ENCODE data around the gene MIEN1.
A peak's percentile ranks its signal among the peaks of the same experiment; 100 is the strongest.
"Not testable (repeated sequence)": the region's sequence is repeated elsewhere in the genome, so short reads cannot be mapped to it uniquely, and the experiment has no call there.

MIEN1 gene

GRCh38 chr17:39755554-39756379 is 25.4 kb upstream of the MIEN1 start:
- DNase-seq, result no peak

- DNase-seq, result no peak
Measured at GRCh38 chr17:39754958-39755553, 24.7 kb upstream of the MIEN1 start.

GRCh38 chr17:39754161-39754957 is 24.0 kb upstream of the MIEN1 start:
- peak; percentile 68 for DNase-seq

GRCh38 chr17:39753514-39754160 is 23.3 kb upstream of the MIEN1 start:
- no peak for DNase-seq

GRCh38 chr17:39752241-39752881 is 22.0 kb upstream of the MIEN1 start:
- no peak for DNase-seq

DNA sequence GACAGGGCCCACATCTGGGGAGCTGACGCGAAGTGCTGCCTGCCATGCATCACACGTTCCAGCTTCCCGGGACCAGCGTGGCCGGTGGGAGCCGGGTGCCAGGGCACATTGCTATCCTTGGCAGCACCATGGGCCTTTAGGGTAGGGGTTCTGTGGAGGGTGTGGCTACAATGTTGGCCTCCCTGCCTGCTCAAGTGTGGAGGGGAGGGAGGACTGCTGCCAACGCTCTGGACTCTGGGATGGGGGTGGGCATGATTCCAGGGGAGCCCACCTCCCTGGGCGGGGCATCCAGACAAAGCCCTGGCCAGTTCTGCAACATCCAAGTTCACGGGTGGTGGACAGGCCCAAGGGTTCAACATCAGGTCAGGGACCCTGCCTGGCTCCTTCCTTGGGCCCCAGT is 21.3 kb upstream of the MIEN1 start:
- DNase-seq, result no peak

DNA sequence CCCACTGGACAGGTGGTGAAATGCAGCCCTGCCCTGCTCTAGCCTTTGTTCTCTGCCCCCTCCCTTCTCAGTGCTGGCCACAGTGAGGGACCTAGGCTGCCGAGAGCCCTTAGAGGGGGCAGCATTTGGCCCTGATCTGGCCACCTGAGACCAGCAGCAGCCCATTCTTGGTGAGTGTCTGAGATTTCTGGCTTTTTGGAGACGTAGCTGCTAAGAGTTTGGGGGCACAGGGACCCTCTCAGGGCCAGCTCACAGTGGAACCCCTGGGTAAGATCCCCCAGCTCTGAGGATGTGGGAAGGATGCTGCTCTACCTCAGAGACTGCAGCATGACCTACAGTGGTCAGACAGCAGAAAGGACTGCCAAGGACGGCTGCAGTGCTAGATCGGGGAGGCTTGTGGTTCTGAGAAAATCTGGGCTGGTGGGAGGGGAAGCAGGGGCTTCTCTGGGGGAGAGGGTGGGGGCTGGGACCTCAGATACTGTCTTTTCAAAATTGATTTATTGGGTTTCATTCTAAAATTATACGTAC is 20.7 kb upstream of the MIEN1 start:
- DNase-seq, result no peak

- no peak for DNase-seq
Measured at GRCh38 chr17:39750131-39751015, 20.0 kb upstream of the MIEN1 start.

DNA sequence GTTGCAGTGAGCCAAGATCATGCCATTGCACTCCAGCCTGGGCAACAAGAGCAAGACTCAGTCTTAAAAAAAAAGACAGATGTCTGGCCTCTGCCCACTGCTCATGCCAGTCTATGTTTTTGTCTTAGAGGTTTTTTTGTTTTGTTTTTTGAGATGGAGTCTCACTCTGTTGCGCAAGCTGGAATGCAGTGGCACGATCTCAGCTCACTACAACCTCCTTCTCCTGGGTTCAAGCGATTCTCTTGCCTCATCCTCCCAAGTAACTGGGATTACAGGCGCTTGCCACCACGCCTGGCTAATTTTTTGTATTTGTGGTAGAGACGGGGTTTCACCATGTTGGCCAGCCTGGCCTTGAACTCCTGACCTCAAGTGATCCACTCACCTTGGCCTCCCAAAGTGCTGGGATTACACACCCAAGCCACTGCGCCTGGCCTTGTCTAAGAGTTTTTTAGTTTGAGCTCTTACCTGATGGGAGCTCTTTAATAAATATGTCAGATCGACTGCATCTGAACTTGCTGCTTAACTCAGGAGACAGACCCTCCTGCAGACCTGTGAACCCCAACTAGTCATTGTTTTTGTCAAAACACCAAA is 18.2 kb upstream of the MIEN1 start:
- DNase-seq, result not testable (repeated sequence)

DNA sequence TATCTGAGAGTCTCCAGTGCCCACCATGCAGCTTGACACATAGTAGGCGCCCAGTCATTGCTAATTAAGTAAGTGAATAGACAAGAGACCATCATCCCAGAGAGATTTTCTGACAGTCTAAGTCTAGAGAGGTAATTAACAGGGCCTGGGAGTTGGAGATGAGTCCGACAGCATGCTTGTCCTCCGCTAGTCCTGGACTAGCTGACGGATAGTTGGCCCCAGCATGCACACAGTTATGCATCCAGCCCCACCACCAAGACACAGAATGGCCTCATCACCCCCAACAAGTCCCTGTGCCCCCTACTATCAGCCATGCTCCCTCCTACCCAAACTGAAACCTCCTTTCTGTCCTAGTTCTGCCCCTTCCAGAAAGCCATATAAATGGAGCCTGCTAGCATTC is 17.4 kb upstream of the MIEN1 start:
- no peak for DNase-seq

DNA sequence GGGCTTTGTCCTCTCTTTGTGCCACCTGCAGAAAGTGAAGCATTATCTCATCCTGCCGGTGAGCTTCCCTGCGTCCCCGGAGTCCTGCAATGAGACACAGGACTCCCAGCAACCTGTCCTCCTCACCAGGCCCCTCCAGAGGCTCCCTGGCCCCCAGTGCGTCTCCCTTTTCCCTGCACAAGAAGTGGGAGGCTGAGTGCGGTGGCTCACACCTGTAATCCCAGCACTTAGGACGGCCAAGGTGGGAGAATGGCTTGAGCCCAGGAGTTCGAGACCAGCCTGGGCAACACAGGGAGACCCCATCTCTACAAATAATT is 15.8 kb upstream of the MIEN1 start:
- no peak for DNase-seq

DNA sequence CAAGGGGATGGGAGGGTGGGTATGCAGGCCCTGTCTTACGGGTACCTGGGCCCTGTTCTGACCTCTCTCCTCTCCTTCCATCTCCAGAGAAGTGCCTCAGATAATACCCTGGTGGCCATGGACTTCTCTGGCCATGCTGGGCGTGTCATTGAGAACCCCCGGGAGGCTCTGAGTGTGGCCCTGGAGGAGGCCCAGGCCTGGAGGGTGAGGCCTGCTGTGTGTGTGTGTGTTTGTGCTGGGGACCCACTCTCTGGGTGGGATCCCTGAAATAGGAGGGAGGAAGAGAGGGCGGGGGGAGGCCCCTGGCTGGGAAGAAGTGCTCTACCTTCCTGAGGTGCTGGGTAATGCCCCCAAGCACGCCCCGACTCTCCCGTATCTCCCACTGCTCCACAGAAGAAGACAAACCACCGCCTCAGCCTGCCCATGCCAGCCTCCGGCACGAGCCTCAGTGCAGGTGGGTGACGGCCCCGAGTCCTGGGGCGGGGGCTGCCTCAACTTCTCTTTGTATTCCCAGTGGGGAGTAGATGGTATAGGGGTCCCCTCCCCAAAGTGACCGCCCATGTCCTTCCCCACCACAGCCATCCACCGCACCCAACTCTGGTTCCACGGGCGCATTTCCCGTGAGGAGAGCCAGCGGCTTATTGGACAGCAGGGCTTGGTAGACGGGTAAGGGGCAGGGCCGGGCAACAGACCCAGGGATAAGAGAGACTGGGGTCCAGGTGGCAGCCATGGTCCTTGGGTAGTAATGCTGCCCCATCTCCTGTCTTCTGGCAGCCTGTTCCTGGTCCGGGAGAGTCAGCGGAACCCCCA is 15.2 kb upstream of the MIEN1 start:
- no peak for DNase-seq

- no peak for DNase-seq
Measured at GRCh38 chr17:39744836-39745215, 14.5 kb upstream of the MIEN1 start.

GRCh38 chr17:39744075-39744835 is 13.9 kb upstream of the MIEN1 start:
- DNase-seq, result no peak

DNA sequence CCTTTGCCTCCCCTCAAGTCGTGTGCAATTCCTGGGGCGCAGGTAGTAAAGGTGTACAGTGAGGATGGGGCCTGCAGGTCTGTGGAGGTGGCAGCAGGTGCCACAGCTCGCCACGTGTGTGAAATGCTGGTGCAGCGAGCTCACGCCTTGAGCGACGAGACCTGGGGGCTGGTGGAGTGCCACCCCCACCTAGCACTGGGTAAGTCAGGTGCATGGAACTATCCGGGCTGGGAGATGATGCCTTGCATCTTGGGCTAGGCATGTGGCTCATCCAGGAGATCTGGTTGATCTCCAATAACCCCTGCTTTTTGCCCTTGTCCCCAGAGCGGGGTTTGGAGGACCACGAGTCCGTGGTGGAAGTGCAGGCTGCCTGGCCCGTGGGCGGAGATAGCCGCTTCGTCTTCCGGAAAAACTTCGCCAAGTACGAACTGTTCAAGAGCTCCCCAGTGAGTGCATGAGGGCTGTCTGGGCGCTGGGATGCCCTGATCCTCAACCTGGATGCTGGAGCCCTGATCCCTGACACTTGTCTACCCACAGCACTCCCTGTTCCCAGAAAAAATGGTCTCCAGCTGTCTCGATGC is 12.6 kb upstream of the MIEN1 start:
- DNase-seq, result no peak

DNA sequence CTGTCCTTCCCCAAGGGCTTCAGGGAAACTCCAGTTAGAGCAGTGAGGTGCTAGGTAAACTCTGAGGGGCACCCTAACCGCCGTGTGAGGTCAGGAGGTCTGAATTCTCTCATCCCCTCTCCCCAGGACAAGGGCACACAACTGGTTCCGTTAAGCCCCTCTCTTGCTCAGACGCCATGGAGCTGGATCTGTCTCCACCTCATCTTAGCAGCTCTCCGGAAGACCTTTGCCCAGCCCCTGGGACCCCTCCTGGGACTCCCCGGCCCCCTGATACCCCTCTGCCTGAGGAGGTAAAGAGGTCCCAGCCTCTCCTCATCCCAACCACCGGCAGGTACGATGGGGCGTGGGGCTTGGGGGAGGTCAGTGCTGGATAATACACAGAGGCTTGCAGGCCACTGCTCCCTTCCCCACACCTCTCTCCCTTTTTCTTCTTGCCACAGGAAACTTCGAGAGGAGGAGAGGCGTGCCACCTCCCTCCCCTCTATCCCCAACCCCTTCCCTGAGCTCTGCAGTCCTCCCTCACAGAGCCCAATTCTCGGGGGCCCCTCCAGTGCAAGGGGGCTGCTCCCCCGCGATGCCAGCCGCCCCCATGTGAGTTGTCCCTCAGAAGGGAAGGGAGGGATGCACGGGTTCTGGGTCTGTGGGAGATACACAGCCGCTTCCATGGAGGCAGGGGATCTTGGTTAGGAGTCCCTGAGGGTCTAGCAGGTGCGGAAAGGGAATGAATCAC is 12.0 kb upstream of the MIEN1 start:
- no peak for DNase-seq

- no peak for DNase-seq
Measured at GRCh38 chr17:39740357-39741111, 10.2 kb upstream of the MIEN1 start.

DNA sequence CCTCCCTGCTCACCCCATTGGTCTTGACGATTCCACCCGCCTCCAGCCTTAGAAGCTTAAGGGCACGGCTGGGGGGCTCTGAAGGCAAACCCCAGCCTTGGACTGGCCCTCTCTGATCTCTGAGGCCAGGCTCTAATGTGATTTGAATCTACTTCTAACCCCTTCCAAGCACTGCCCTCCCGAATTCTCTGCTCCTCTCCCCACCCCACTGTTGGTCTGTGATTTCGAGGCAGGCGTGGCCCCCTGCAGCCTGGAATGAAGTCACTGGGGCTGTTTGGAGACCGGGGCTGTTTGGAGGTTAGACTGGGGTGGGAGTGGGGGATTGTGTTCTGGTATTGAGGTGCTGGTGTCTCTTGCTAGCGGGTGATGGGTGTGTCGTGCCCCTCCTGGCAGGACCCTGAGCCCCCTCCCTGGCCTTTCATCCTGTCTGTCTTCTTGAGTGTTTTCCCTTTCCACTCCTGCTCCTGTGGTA is 9.6 kb upstream of the MIEN1 start:
- no peak for DNase-seq
